Measurements from ENCODE around the gene S1PR2.

S1PR2 gene

GRCh38 chr19:10191347-10191746 lies 39.8 kb downstream of the S1PR2 start:
- no peak for DNase-seq (ENCODE audit: low read depth)
- TF ChIP-seq CTCF (IDR thresholded peaks at IDR 0.05; ENCODE audit: insufficient read depth, low read depth, low read length, missing control alignments), result no peak
- H3K4me3 ChIP-seq (ENCODE audit: low read depth, low read length), result no peak overlapping the region

- DNase-seq (ENCODE audit: low read depth), result no peak
- no peak for TF ChIP-seq CTCF (IDR thresholded peaks at IDR 0.05; ENCODE audit: insufficient read depth, low read depth, low read length, missing control alignments)
- H3K4me3 ChIP-seq (ENCODE audit: low read depth, low read length), result no peak overlapping the region
These were observed 41.1 kb downstream of the S1PR2 start for GRCh38 chr19:10190026-10190425.

- no peak overlapping the region for H3K4me3 ChIP-seq (ENCODE audit: low read depth, low read length)
- no peak for TF ChIP-seq CTCF (IDR thresholded peaks at IDR 0.05; ENCODE audit: insufficient read depth, low read depth, low read length, missing control alignments)
- DNase-seq (ENCODE audit: low read depth), result no peak
These were observed 41.5 kb downstream of the S1PR2 start for GRCh38 chr19:10189616-10190015.

GRCh38 chr19:10187315-10187714 lies 43.8 kb downstream of the S1PR2 start:
- TF ChIP-seq CTCF (IDR thresholded peaks at IDR 0.05; ENCODE audit: insufficient read depth, low read depth, low read length, missing control alignments), result no peak
- no peak overlapping the region for H3K4me3 ChIP-seq (ENCODE audit: low read depth, low read length)
- no peak for DNase-seq (ENCODE audit: low read depth)

- H3K4me3 ChIP-seq (ENCODE audit: low read depth, low read length), result no peak overlapping the region
- TF ChIP-seq CTCF (IDR thresholded peaks at IDR 0.05; ENCODE audit: insufficient read depth, low read depth, low read length, missing control alignments), result no peak
- no peak for DNase-seq (ENCODE audit: low read depth)
These were observed 46.5 kb downstream of the S1PR2 start for GRCh38 chr19:10184636-10185035.

GRCh38 chr19:10183926-10184325 lies 47.2 kb downstream of the S1PR2 start:
- DNase-seq (ENCODE audit: low read depth), result no peak
- no peak for TF ChIP-seq CTCF (IDR thresholded peaks at IDR 0.05; ENCODE audit: insufficient read depth, low read depth, low read length, missing control alignments)
- H3K4me3 ChIP-seq (ENCODE audit: low read depth, low read length), result no peak overlapping the region

GRCh38 chr19:10182847-10183246 lies 48.3 kb downstream of the S1PR2 start:
- H3K4me3 ChIP-seq (ENCODE audit: low read depth, low read length), result no peak overlapping the region
- TF ChIP-seq CTCF (IDR thresholded peaks at IDR 0.05; ENCODE audit: insufficient read depth, low read depth, low read length, missing control alignments), result no peak
- no peak for DNase-seq (ENCODE audit: low read depth)

Measured in GM12865 (cell line).